IMR-90 (cell line): ENCODE results near the gene NBPF14.
"Not testable (repeated sequence)": the region's sequence is repeated elsewhere in the genome, so short reads cannot be mapped to it uniquely, and the experiment has no call there.

Experiments
- CEBPB ChIP-seq: IDR thresholded peaks from 2 replicates; pipeline ENCODE4 v1.6.1; 2012; ENCODE audit warnings: low read depth, low read length, improper control_type of control experiment
- CHD1 ChIP-seq: IDR thresholded peaks from 2 replicates; pipeline ENCODE4 v1.6.1; 2012; ENCODE audit warnings: low read depth, low read length, improper control_type of control experiment
- MAFK ChIP-seq: IDR thresholded peaks from 2 replicates; pipeline ENCODE4 v1.6.1; 2012; ENCODE audit warnings: low read depth, low read length, improper control_type of control experiment
- MAZ ChIP-seq: IDR thresholded peaks from 2 replicates; pipeline ENCODE4 v1.6.1; 2012; ENCODE audit warnings: low read depth, mild to moderate bottlenecking, low read length, improper control_type of control experiment, moderate library complexity, borderline replicate concordance
- MXI1 ChIP-seq: IDR thresholded peaks from 2 replicates; pipeline ENCODE4 v1.6.1; 2012; ENCODE audit warnings: low read depth, mild to moderate bottlenecking, low read length, moderate library complexity, borderline replicate concordance
- POLR2A ChIP-seq: IDR thresholded peaks from 2 replicates; pipeline ENCODE4 v1.6.1; 2012; ENCODE audit warnings: mild to moderate bottlenecking, low read depth, low read length
- RAD21 ChIP-seq: IDR thresholded peaks from 2 replicates; pipeline ENCODE4 v1.6.1; 2012; ENCODE audit warnings: low read length, improper control_type of control experiment
- RFX5 ChIP-seq: IDR thresholded peaks from 2 replicates; pipeline ENCODE4 v1.8.0; 2012; ENCODE audit warnings: low read depth, mild to moderate bottlenecking, low read length, moderate library complexity
- SMC3 ChIP-seq: fragments of 150-350 bp; IDR thresholded peaks from 2 replicates; pipeline ENCODE4 v1.6.1; 2016; ENCODE audit warnings: low read depth, mild to moderate bottlenecking, antibody characterized with exemption, low read length, moderate library complexity
- TF ChIP-seq, protein P1 (sequence below): conservative IDR thresholded peaks from 2 replicates; pipeline ENCODE4 v1.5.1; 2012; ENCODE audit warnings: mild to moderate bottlenecking, low read depth, low read length, improper control_type of control experiment

DNA sequence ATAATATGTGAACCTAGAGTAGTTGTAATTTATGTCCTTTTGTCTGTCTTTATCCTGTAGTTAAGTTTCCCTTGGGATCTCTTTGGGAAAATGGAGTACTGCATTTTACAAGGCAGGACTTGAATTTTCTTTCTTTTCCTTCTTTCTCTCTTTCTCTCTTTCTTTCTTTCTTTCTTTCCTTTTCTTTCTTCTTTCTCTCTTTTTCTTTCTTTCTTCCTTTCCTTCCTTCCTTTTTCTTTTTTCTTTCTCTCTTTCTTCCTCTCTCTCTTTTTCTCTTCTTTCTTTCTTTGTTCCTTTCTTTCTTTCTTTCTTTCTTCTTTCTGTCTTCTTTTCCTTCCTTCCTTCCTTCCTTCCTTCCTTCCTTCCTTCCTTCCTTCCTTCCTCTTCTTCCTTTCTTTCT, 101.9 kb downstream of the NBPF14 start:
- TF ChIP-seq CEBPB, SMC3, CHD1, MAFK, POLR2A, MXI1, RAD21, MAZ, RFX5: not testable (repeated sequence)
- TF ChIP-seq, protein P1, sequence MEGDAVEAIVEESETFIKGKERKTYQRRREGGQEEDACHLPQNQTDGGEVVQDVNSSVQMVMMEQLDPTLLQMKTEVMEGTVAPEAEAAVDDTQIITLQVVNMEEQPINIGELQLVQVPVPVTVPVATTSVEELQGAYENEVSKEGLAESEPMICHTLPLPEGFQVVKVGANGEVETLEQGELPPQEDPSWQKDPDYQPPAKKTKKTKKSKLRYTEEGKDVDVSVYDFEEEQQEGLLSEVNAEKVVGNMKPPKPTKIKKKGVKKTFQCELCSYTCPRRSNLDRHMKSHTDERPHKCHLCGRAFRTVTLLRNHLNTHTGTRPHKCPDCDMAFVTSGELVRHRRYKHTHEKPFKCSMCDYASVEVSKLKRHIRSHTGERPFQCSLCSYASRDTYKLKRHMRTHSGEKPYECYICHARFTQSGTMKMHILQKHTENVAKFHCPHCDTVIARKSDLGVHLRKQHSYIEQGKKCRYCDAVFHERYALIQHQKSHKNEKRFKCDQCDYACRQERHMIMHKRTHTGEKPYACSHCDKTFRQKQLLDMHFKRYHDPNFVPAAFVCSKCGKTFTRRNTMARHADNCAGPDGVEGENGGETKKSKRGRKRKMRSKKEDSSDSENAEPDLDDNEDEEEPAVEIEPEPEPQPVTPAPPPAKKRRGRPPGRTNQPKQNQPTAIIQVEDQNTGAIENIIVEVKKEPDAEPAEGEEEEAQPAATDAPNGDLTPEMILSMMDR, result not testable (repeated sequence)
